GM12892 (cell line): ENCODE data around the gene CNGA3.

Experiments
- POLR2A ChIP-seq: IDR thresholded peaks from 2 replicates; pipeline ENCODE4 v1.6.1; 2011; ENCODE audit warnings: low read depth, low read length, control low read depth
- POLR2AphosphoS5 ChIP-seq: IDR thresholded peaks from 2 replicates; pipeline ENCODE4 v1.6.1; 2011; ENCODE audit warnings: low read depth, low read length, control low read depth
- TAF1 ChIP-seq: IDR thresholded peaks from 2 replicates; pipeline ENCODE4 v1.6.1; 2011; ENCODE audit warnings: low read depth, mild to moderate bottlenecking, control low read depth, low read length, borderline replicate concordance

GRCh38 chr2:98377544-98377943 lies 31.3 kb downstream of the CNGA3 start:
- TF ChIP-seq TAF1: no peak
- TF ChIP-seq POLR2AphosphoS5: no peak
- TF ChIP-seq POLR2A: no peak
